ENCODE data around the gene SNX5.

SNX5 gene

DNA sequence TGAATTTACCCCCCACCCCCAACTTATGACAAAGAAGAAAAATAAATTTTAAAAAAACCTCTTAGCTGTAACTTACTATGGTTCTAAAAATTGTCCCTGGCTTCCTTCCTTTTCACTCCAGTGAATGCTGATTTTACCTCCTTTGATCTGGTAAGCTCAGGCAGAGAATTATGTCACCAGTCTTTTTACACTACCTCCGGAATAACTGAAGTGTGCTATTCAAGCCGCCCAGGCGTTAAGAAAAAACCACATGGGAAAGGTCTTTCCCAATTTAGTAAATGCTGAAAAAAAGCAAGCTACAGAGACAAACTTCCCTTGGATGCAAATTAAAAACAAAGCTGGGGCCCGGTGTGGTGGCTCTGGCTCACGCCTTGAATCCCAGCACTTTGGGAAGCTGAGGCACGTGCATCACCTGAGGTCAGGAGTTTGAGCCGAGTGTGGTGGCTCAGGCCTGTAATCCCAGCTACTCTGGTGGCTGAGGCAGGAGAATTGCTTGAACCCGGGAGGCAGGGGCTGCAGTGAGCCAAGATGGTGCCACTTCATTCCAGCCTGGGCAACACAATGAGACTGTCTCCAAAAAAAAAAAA lies 12.4 kb downstream of the SNX5 start:
- Histone ChIP-seq H3K79me1 (ENCODE audit: low read length) (no peaks in the 10 kb centered on the region), H2AK5ac (ENCODE audit: low read length) (no peak overlapping the region), H3K56ac (ENCODE audit: low read length) (no peak overlapping the region), H3K18ac (ENCODE audit: low read length) (no peak overlapping the region), H3K27me3 (ENCODE audit: insufficient read depth, low read length, poor library complexity) (no peaks in the 10 kb centered on the region), H3K9ac (ENCODE audit: low read length) (no peak overlapping the region), H3K36me3 (ENCODE audit: control insufficient read depth, insufficient read depth, low read length) (peaks cover 15% of the 10 kb centered on the region), H3K23ac (ENCODE audit: low read length) (no peak overlapping the region), H2BK120ac (ENCODE audit: low read depth, low read length) (no peak overlapping the region), H3K27ac (ENCODE audit: low read depth, low read length) (no peak overlapping the region), H2BK5ac (ENCODE audit: low read length) (no peak overlapping the region), H3K79me2 (ENCODE audit: control insufficient read depth, insufficient read depth, low read length) (peaks cover 90% of the 10 kb centered on the region), H3K4me1 (ENCODE audit: control insufficient read depth, low read depth, low read length) (peaks cover 10% of the 10 kb centered on the region), H3K4ac (ENCODE audit: low read depth, low read length) (no peak overlapping the region), H4K5ac (ENCODE audit: low read length) (no peak overlapping the region), H3K4me2 (ENCODE audit: low read length) (no peak overlapping the region), H3K4me3 (ENCODE audit: low read length) (no peak overlapping the region), H4K8ac (ENCODE audit: low read depth, low read length) (no peak overlapping the region), H2BK15ac (replicated peaks; ENCODE audit: low read depth) (no peak overlapping the region)
- WGBS (ENCODE audit: extremely low coverage, insufficient coverage, low lambda C conversion rate): no CpG with 5 or more reads among the region's 8 CpGs
- no peak for DNase-seq

DNA sequence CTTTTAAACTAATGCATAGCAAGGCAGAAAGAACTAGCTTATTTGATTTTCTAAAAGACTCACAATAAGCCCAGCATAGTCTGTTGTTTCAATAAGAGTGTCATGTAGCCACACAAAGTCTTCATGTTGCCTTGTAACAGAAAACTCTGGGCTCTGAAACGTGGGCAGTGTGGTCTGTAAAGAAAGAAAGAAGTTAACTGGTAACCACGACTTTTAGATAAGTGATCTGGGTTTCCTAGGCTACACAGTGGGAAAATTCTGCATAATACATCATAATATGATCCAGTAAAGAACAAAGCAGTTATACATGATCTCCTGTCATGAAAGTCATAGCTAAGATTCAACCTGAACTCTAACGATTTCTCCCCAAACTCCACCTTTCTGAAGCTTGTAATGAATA lies 13.3 kb downstream of the SNX5 start:
- no peak overlapping the region for H4K8ac ChIP-seq (ENCODE audit: low read depth, low read length)
- peaks cover 6% of the 10 kb centered on the region for H3K79me1 ChIP-seq (ENCODE audit: low read length)
- no peak overlapping the region for H3K4ac ChIP-seq (ENCODE audit: low read depth, low read length)
- no peaks in the 10 kb centered on the region for H3K27me3 ChIP-seq (ENCODE audit: insufficient read depth, low read length, poor library complexity)
- H3K4me2 ChIP-seq (ENCODE audit: low read length): no peak overlapping the region
- H3K56ac ChIP-seq (ENCODE audit: low read length): no peak overlapping the region
- H3K36me3 ChIP-seq (ENCODE audit: control insufficient read depth, insufficient read depth, low read length): peaks cover 22% of the 10 kb centered on the region
- WGBS (ENCODE audit: extremely low coverage, insufficient coverage, low lambda C conversion rate): no CpG with 5 or more reads among the region's 3 CpGs
- no peak overlapping the region for H3K4me3 ChIP-seq (ENCODE audit: low read length)
- H2BK5ac ChIP-seq (ENCODE audit: low read length): no peak overlapping the region
- H3K23ac ChIP-seq (ENCODE audit: low read length): no peak overlapping the region
- H3K18ac ChIP-seq (ENCODE audit: low read length): no peak overlapping the region
- H3K27ac ChIP-seq (ENCODE audit: low read depth, low read length): no peak overlapping the region
- H2BK15ac ChIP-seq (replicated peaks; ENCODE audit: low read depth): no peak overlapping the region
- H2BK120ac ChIP-seq (ENCODE audit: low read depth, low read length): no peak overlapping the region
- DNase-seq: no peak
- H3K4me1 ChIP-seq (ENCODE audit: control insufficient read depth, low read depth, low read length): peaks cover 7% of the 10 kb centered on the region
- no peak overlapping the region for H3K9ac ChIP-seq (ENCODE audit: low read length)
- H3K79me2 ChIP-seq (ENCODE audit: control insufficient read depth, insufficient read depth, low read length): peaks cover 88% of the 10 kb centered on the region
- H2AK5ac ChIP-seq (ENCODE audit: low read length): no peak overlapping the region
- no peak overlapping the region for H4K5ac ChIP-seq (ENCODE audit: low read length)

DNA sequence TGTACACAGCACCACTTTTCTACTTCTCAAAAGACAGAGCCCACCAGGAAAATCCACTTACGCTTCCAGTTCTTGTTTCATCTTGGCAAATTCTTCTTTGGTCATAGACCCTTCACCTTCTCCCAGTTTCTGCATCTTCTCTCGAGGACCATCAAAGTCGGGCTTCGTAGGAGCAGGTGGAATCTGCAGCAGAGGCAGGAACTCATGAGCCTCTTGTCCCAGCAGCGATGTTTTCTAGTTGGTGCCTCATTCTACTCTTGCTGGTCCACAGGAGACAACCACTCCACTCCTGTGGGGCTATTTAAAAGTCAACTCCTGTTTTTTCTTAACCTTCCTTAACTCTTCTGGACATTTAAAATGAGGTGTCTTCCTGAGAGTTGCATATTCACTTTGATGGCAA lies 14.7 kb downstream of the SNX5 start:
- WGBS (ENCODE audit: extremely low coverage, insufficient coverage, low lambda C conversion rate): no CpG with 5 or more reads among the region's 5 CpGs
- no peak overlapping the region for H3K23ac ChIP-seq (ENCODE audit: low read length)
- peaks cover 28% of the 10 kb centered on the region for H3K36me3 ChIP-seq (ENCODE audit: control insufficient read depth, insufficient read depth, low read length)

GRCh38 chr20:17952692-17953684 lies 15.6 kb downstream of the SNX5 start:
- Histone ChIP-seq H3K4me2 (ENCODE audit: low read length) (no peak overlapping the region), H3K79me2 (ENCODE audit: control insufficient read depth, insufficient read depth, low read length) (peaks cover 78% of the 10 kb centered on the region), H2BK5ac (ENCODE audit: low read length) (no peak overlapping the region), H3K4me1 (ENCODE audit: control insufficient read depth, low read depth, low read length) (no peaks in the 10 kb centered on the region), H2AK5ac (ENCODE audit: low read length) (no peak overlapping the region), H3K36me3 (ENCODE audit: control insufficient read depth, insufficient read depth, low read length) (peaks cover 30% of the 10 kb centered on the region), H3K79me1 (ENCODE audit: low read length) (peaks cover 9% of the 10 kb centered on the region), H3K18ac (ENCODE audit: low read length) (no peak overlapping the region), H3K56ac (ENCODE audit: low read length) (no peak overlapping the region), H2BK120ac (ENCODE audit: low read depth, low read length) (no peak overlapping the region), H4K8ac (ENCODE audit: low read depth, low read length) (no peak overlapping the region), H3K27ac (ENCODE audit: low read depth, low read length) (no peak overlapping the region), H3K4ac (ENCODE audit: low read depth, low read length) (no peak overlapping the region), H2BK15ac (replicated peaks; ENCODE audit: low read depth) (no peak overlapping the region), H3K23ac (ENCODE audit: low read length) (no peak overlapping the region), H3K4me3 (ENCODE audit: low read length) (no peak overlapping the region), H4K5ac (ENCODE audit: low read length) (no peak overlapping the region), H3K27me3 (ENCODE audit: insufficient read depth, low read length, poor library complexity) (no peaks in the 10 kb centered on the region), H3K9ac (ENCODE audit: low read length) (no peak overlapping the region)
- DNase-seq: no peak
- no CpG with 5 or more reads among the region's 8 CpGs for WGBS (ENCODE audit: extremely low coverage, insufficient coverage, low lambda C conversion rate)

More for the DNA sequence above, 14.7 kb downstream of the SNX5 start:
- Histone ChIP-seq H3K56ac (ENCODE audit: low read length) (no peak overlapping the region), H3K27ac (ENCODE audit: low read depth, low read length) (no peak overlapping the region), H3K4me2 (ENCODE audit: low read length) (no peak overlapping the region), H3K79me1 (ENCODE audit: low read length) (peaks cover 8% of the 10 kb centered on the region), H3K4me1 (ENCODE audit: control insufficient read depth, low read depth, low read length) (peaks cover 2% of the 10 kb centered on the region), H4K8ac (ENCODE audit: low read depth, low read length) (no peak overlapping the region), H3K18ac (ENCODE audit: low read length) (no peak overlapping the region), H2BK15ac (replicated peaks; ENCODE audit: low read depth) (no peak overlapping the region), H3K9ac (ENCODE audit: low read length) (no peak overlapping the region), H3K79me2 (ENCODE audit: control insufficient read depth, insufficient read depth, low read length) (peaks cover 84% of the 10 kb centered on the region), H3K4me3 (ENCODE audit: low read length) (no peak overlapping the region), H2BK120ac (ENCODE audit: low read depth, low read length) (no peak overlapping the region), H2AK5ac (ENCODE audit: low read length) (no peak overlapping the region), H2BK5ac (ENCODE audit: low read length) (no peak overlapping the region), H3K27me3 (ENCODE audit: insufficient read depth, low read length, poor library complexity) (no peaks in the 10 kb centered on the region), H4K5ac (ENCODE audit: low read length) (no peak overlapping the region), H3K4ac (ENCODE audit: low read depth, low read length) (no peak overlapping the region)
- DNase-seq: no peak

DNA sequence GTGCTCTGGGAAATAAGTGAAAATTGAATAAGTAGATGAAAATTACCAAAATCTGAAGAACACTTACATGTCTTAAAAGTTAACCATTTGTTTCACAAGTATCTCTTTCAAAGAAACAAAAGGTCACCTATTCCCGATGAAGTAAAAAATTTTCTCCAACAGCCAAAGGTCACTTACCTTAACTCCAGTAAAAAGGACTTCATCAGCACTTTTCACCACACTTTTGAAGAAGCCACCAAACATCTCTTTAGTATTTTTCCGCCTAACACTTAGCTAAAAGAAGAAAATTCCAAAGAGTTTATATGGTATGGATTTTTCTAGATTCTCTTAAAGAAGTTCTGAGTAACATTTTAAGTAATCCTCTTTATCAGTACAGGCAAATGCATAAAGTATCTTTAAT lies 17.3 kb downstream of the SNX5 start:
- Histone ChIP-seq H3K23ac (ENCODE audit: low read length) (no peak overlapping the region), H3K9ac (ENCODE audit: low read length) (no peak overlapping the region), H2AK5ac (ENCODE audit: low read length) (no peak overlapping the region), H4K8ac (ENCODE audit: low read depth, low read length) (no peak overlapping the region), H3K4me3 (ENCODE audit: low read length) (no peak overlapping the region), H2BK120ac (ENCODE audit: low read depth, low read length) (no peak overlapping the region), H3K18ac (ENCODE audit: low read length) (no peak overlapping the region), H3K56ac (ENCODE audit: low read length) (no peak overlapping the region), H3K4ac (ENCODE audit: low read depth, low read length) (no peak overlapping the region), H3K27ac (ENCODE audit: low read depth, low read length) (no peak overlapping the region), H2BK5ac (ENCODE audit: low read length) (no peak overlapping the region), H3K4me1 (ENCODE audit: control insufficient read depth, low read depth, low read length) (no peaks in the 10 kb centered on the region), H3K27me3 (ENCODE audit: insufficient read depth, low read length, poor library complexity) (no peaks in the 10 kb centered on the region), H2BK15ac (replicated peaks; ENCODE audit: low read depth) (no peak overlapping the region), H3K79me1 (ENCODE audit: low read length) (peaks cover 12% of the 10 kb centered on the region), H3K79me2 (ENCODE audit: control insufficient read depth, insufficient read depth, low read length) (peaks cover 68% of the 10 kb centered on the region), H3K36me3 (ENCODE audit: control insufficient read depth, insufficient read depth, low read length) (peaks cover 36% of the 10 kb centered on the region), H3K4me2 (ENCODE audit: low read length) (no peak overlapping the region), H4K5ac (ENCODE audit: low read length) (no peak overlapping the region)
- no CpG with 5 or more reads among the region's 2 CpGs for WGBS (ENCODE audit: extremely low coverage, insufficient coverage, low lambda C conversion rate)
- DNase-seq: no peak

Measured in mesendoderm (in vitro differentiated cells).